GM12892 (cell line): Measurements from ENCODE around the gene FCMR.

Source experiments
- POLR2A ChIP-seq: IDR thresholded peaks from 2 replicates; pipeline ENCODE4 v1.6.1; 2011; ENCODE audit warnings: low read depth, low read length, control low read depth
- TAF1 ChIP-seq: IDR thresholded peaks from 2 replicates; pipeline ENCODE4 v1.6.1; 2011; ENCODE audit warnings: low read depth, mild to moderate bottlenecking, control low read depth, low read length, borderline replicate concordance

DNA sequence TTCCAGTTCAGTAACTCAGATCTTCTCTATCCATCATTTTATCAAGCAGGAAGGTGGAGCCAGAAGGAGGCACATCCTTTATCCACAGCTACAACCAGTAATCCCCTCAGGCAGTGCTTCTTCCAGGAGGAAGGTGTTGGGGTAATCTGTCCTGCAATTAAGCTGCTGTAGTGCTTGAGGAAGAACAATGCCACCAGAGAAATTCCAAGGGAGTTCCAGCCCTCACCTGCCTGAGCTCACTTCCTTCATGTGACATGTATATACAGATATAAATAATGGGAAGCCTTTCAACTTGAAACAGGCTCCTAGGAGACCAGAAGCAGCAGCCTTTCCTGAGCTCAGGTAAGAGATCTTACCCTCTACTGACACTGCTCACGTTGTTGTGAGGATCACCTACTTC, 58.5 kb downstream of the FCMR start:
- no peak for TF ChIP-seq POLR2A
- no peak for TF ChIP-seq TAF1
